Keratinocyte (primary cell): ENCODE results near the gene SRRD. TPM values are rescaled to one million over a fixed set of nuclear protein-coding genes. Genes with fewer than 3 reads are reported as not detected.

Experiments used
- DNase-seq: peaks from one replicate; pipeline ENCODE4 v3.0.0-alpha.2; 2011; ENCODE audit warnings: low read depth, missing footprints, low spot score
- FAIRE-seq: peaks from 2 replicates; lab custom pipeline; 2011; peaks lifted over from hg19 to GRCh38; lab: Jason Lieb, UNC
- H2AFZ ChIP-seq: 2 replicates; pipeline ENCODE4 v1.6.0; 2012; ENCODE audit warnings: low read length, control low read depth, inconsistent platforms; ENCODE audit not compliant: control insufficient read depth
- H3K27ac ChIP-seq: 2 replicates; pipeline ENCODE4 v1.5.1; 2011; ENCODE audit warnings: low read length; ENCODE audit not compliant: control insufficient read depth, insufficient read depth
- H3K27me3 ChIP-seq: 3 replicates; pipeline ENCODE4 v1.6.0; 2011; ENCODE audit warnings: low read length; ENCODE audit not compliant: control insufficient read depth, insufficient read depth; ENCODE audit errors: extremely low read depth
- H3K36me3 ChIP-seq, 2 experiments: 2 replicates in 1 of 2; 3 replicates in 1 of 2; pipeline ENCODE4 v1.5.1; 2011; ENCODE audit warnings: low read length in 2 of 2, mild to moderate bottlenecking in 1 of 2; ENCODE audit not compliant: control insufficient read depth in 2 of 2, insufficient read depth in 2 of 2; ENCODE audit errors: extremely low read depth in 1 of 2
- H3K4me1 ChIP-seq: 3 replicates; pipeline ENCODE4 v1.5.1; 2011; ENCODE audit warnings: low read length; ENCODE audit not compliant: control insufficient read depth, insufficient read depth; ENCODE audit errors: extremely low read depth
- H3K4me2 ChIP-seq: 3 replicates; pipeline ENCODE4 v1.6.0; 2011; ENCODE audit warnings: low read depth, low read length; ENCODE audit not compliant: control insufficient read depth, insufficient read depth; ENCODE audit errors: extremely low read depth
- H3K4me3 ChIP-seq, 3 experiments: fragments of 200-600 bp in 1 of 3; sonication (generic) in 1 of 3; 2 replicates in 2 of 3; 3 replicates in 1 of 3; pipeline ENCODE4 v1.5.1; 2011 to 2016; ENCODE audit warnings: low read length in 3 of 3, mild to moderate bottlenecking in 3 of 3, control low read depth in 2 of 3, inconsistent platforms in 1 of 3, low read depth in 1 of 3, mixed read lengths in 1 of 3, mixed run types in 1 of 3, moderate library complexity in 1 of 3; ENCODE audit not compliant: control insufficient read depth in 2 of 3, insufficient read depth in 2 of 3; ENCODE audit errors: extremely low read depth in 1 of 3
- H3K79me2 ChIP-seq: 2 replicates; pipeline ENCODE4 v1.6.0; 2012; ENCODE audit warnings: low read length; ENCODE audit not compliant: control insufficient read depth, insufficient read depth
- H3K9ac ChIP-seq: 3 replicates; pipeline ENCODE4 v1.6.0; 2011; ENCODE audit warnings: low read length; ENCODE audit not compliant: control insufficient read depth, insufficient read depth; ENCODE audit errors: extremely low read depth
- H3K9me1 ChIP-seq: 3 replicates; pipeline ENCODE4 v1.6.0; 2011; ENCODE audit warnings: low read length; ENCODE audit not compliant: control insufficient read depth, insufficient read depth; ENCODE audit errors: extremely low read depth
- H3K9me3 ChIP-seq: 2 replicates; pipeline ENCODE4 v1.5.1; 2012; ENCODE audit warnings: low read depth, low read length; ENCODE audit not compliant: control insufficient read depth
- H4K20me1 ChIP-seq: 3 replicates; pipeline ENCODE4 v1.6.0; 2011; ENCODE audit warnings: low read length; ENCODE audit not compliant: control insufficient read depth, insufficient read depth; ENCODE audit errors: extremely low read depth
- EZH2 ChIP-seq: IDR thresholded peaks from one replicate; pipeline ENCODE4 v1.6.1; 2012; ENCODE audit warnings: inconsistent platforms, mild to moderate bottlenecking, low read length, moderate library complexity
- dilution Hi-C: fragments of 300-500 bp; cut with MboI; formaldehyde crosslinking; loops from one replicate; pipeline ENCODE4 v1.7.0; 2020; ENCODE audit warnings: low sequenced_read_pairs; ENCODE audit not compliant: extremely low pct_ligation_motif_present
- polyA plus RNA-seq, 5 experiments: library from polyadenylated mRNA; depleted of rRNA in 3 of 5; stranded (reverse) in 3 of 5; stranded (forward) in 1 of 5; unstranded in 1 of 5; fragments of >200 nt; gene quantifications; 1 replicate in 1 of 5; 2 replicates in 3 of 5; 3 replicates in 1 of 5; pipeline versions ENCODE4 v1.2.1 to v1.2.3, GENCODE V29; 2011 to 2012; ENCODE audit warnings: missing spikeins in 2 of 5, low read depth in 1 of 5, low replicate concordance in 1 of 5
- TF ChIP-seq, protein P1 (sequence below), 3 experiments: IDR thresholded peaks in 1 of 3; conservative IDR thresholded peaks in 1 of 3; optimal IDR thresholded peaks in 1 of 3; 2 replicates in 2 of 3; 3 replicates in 1 of 3; pipeline versions ENCODE3 to v1.5.1; 2011; ENCODE audit warnings: low read length in 3 of 3, mild to moderate bottlenecking in 3 of 3, moderate library complexity in 2 of 3, control low read depth in 1 of 3, inconsistent platforms in 1 of 3; ENCODE audit not compliant: insufficient read depth in 2 of 3; ENCODE audit errors: extremely low read depth in 1 of 3

SRRD gene
- polyA plus RNA-seq, 1 donor (not counting 4 experiments of a cell fraction or from before 2014, with no cell fraction given) = 45.0 TPM

DNA sequence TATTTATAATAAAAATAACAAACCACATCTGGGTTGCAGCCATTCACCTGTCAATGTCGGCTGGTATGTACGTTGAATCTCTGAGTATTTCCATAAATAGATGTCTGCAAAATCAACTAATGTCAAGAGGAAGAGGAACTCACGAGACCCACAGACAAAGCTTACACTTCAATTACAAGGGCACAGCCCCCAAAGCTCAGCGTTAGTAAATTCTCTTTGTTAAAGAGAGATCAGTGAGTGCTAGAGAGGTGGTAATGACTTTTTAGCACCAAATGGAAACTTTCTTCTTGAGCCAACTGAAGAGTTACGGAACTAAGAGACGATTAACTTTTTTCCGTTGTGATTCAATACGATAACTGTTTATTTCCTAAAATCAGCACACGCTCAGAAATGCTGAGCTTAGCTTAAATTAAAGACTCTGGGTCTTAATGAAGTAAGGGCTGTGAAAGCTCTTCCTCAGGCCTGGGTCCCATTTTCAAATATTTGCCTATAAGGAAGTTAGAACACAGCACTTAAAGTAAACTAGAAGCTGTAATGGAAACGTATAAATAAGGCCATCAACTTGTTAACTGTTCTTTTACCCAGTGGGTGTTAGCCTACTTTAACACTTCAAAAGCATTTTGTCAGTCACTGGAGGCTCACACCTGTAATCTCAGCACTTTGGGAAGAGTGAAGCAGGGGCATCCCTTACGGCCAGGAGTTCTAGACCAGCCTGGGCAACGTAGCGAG, 51.4 kb downstream of the SRRD start:
- dilution Hi-C loops = no loop called here
- TF ChIP-seq, protein P1, sequence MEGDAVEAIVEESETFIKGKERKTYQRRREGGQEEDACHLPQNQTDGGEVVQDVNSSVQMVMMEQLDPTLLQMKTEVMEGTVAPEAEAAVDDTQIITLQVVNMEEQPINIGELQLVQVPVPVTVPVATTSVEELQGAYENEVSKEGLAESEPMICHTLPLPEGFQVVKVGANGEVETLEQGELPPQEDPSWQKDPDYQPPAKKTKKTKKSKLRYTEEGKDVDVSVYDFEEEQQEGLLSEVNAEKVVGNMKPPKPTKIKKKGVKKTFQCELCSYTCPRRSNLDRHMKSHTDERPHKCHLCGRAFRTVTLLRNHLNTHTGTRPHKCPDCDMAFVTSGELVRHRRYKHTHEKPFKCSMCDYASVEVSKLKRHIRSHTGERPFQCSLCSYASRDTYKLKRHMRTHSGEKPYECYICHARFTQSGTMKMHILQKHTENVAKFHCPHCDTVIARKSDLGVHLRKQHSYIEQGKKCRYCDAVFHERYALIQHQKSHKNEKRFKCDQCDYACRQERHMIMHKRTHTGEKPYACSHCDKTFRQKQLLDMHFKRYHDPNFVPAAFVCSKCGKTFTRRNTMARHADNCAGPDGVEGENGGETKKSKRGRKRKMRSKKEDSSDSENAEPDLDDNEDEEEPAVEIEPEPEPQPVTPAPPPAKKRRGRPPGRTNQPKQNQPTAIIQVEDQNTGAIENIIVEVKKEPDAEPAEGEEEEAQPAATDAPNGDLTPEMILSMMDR (optimal IDR thresholded peaks at IDR 0.05 in 1 of 3, IDR thresholded peaks at IDR 0.05 in 1 of 3, conservative IDR thresholded peaks at IDR 0.05 in 1 of 3; ENCODE audit: extremely low read depth in 1 of 3, insufficient read depth in 2 of 3, low read length in 3 of 3) = no peak
- no peak for TF ChIP-seq EZH2
- H3K4me2 ChIP-seq = no peak overlapping the region
- no peaks in the 10 kb centered on the region for H3K9me1 ChIP-seq
- H3K27me3 ChIP-seq = no peaks in the 10 kb centered on the region
- peaks cover 5 to 10% of the 10 kb centered on the region in 2 experiments for H3K36me3 ChIP-seq
- no peaks in the 10 kb centered on the region for H3K79me2 ChIP-seq
- H3K9ac ChIP-seq = no peak overlapping the region
- H3K4me1 ChIP-seq = peaks cover 14% of the 10 kb centered on the region
- H3K27ac ChIP-seq = no peak overlapping the region
- H2AFZ ChIP-seq = no peak overlapping the region
- no peaks in the 10 kb centered on the region for H3K9me3 ChIP-seq
- no peaks in the 10 kb centered on the region for H4K20me1 ChIP-seq
- H3K4me3 ChIP-seq = no peak overlapping the region
- DNase-seq (no peak), FAIRE-seq (no peak)

DNA sequence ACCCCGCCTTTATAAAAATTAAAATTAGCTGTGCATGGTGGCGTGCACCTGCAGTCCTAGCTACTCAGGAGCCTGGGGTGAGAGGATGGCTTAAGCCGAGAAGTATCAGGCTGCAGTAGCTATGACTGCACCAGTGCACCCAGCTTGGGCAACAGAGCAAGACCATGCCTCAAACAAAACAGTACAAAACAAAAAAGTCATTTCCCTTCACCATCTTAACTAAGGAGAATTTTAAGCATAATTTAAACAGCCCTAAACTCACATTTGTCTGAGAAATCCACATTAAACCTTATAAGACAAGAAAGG, 51.9 kb downstream of the SRRD start:
- Histone ChIP-seq H3K79me2 (no peaks in the 10 kb centered on the region), H3K9ac (no peak overlapping the region), H3K27ac (no peak overlapping the region), H4K20me1 (no peaks in the 10 kb centered on the region), H3K4me1 (peaks cover 14% of the 10 kb centered on the region), H3K4me3 (no peak overlapping the region), H3K9me1 (no peaks in the 10 kb centered on the region), H3K36me3 (peaks cover 5 to 11% of the 10 kb centered on the region in 2 experiments), H3K4me2 (no peak overlapping the region), H3K9me3 (no peaks in the 10 kb centered on the region), H2AFZ (no peak overlapping the region), H3K27me3 (no peaks in the 10 kb centered on the region)
- DNase-seq (no peak), FAIRE-seq (no peak)
- TF ChIP-seq, protein P1 (optimal IDR thresholded peaks at IDR 0.05 in 1 of 3, IDR thresholded peaks at IDR 0.05 in 1 of 3, conservative IDR thresholded peaks at IDR 0.05 in 1 of 3; ENCODE audit: extremely low read depth in 1 of 3, insufficient read depth in 2 of 3, low read length in 3 of 3) = no peak
- TF ChIP-seq EZH2 = no peak
- dilution Hi-C loops = no loop called here
